SK-N-MC (cell line): ENCODE results near the gene ACOXL.

Experiments
- EZH2 ChIP-seq: fragments of 200-600 bp; sonication (generic); IDR thresholded peaks from one replicate; pipeline ENCODE4 v1.6.1; 2017; ENCODE audit warnings: antibody characterized with exemption
- FOXP2 ChIP-seq: optimal IDR thresholded peaks from 2 replicates; pipeline ENCODE3; 2011; ENCODE audit warnings: mild to moderate bottlenecking, moderate library complexity; ENCODE audit not compliant: insufficient read depth; ENCODE audit errors: extremely low read length, control extremely low read depth
- POLR2AphosphoS5 ChIP-seq: IDR thresholded peaks from 2 replicates; pipeline ENCODE4 v1.6.1; 2012; ENCODE audit warnings: mild to moderate bottlenecking, low read depth, low read length, borderline replicate concordance

DNA sequence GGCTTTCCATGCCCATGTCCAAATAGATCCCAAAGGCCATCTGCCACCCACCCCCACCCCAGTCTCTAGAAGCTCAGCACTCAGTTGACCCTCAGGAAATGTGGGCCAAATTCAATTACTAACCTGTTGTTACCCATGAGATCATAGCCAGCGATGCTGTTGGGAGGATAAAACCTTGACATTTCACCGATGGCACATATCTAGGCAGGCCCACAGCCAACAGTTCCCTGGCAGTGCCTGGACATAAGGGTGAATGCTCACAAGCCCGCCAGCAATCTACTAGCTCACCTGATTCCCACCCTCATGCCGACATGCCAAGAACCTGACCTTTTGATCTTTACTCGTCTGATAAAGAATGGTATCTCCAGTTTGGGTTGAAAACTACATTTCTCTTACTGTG is 11.8 kb upstream of the ACOXL start:
- TF ChIP-seq EZH2 (no peak), POLR2AphosphoS5 (no peak), FOXP2 (no peak)
